Activated CD4-positive, alpha-beta T cell treated with anti-CD3 and anti-CD28 coated beads, Interleukin-2, Interleukin-4, amounts not matched to agents 100 ng/mL and 50 ng/mL, durations not matched to agents 16 hours and 8 hours (primary cell): ENCODE results near the gene HNRNPL.
A peak's percentile ranks its signal among the peaks of the same experiment; 100 is the strongest.
"Not testable (repeated sequence)": the region's sequence is repeated elsewhere in the genome, so short reads cannot be mapped to it uniquely, and the experiment has no call there.

Experiments
- DNase-seq: peaks from one replicate; pipeline ENCODE4 v3.0.0-alpha.2; 2020; ENCODE audit warnings: low spot score

The HNRNPL gene

DNA sequence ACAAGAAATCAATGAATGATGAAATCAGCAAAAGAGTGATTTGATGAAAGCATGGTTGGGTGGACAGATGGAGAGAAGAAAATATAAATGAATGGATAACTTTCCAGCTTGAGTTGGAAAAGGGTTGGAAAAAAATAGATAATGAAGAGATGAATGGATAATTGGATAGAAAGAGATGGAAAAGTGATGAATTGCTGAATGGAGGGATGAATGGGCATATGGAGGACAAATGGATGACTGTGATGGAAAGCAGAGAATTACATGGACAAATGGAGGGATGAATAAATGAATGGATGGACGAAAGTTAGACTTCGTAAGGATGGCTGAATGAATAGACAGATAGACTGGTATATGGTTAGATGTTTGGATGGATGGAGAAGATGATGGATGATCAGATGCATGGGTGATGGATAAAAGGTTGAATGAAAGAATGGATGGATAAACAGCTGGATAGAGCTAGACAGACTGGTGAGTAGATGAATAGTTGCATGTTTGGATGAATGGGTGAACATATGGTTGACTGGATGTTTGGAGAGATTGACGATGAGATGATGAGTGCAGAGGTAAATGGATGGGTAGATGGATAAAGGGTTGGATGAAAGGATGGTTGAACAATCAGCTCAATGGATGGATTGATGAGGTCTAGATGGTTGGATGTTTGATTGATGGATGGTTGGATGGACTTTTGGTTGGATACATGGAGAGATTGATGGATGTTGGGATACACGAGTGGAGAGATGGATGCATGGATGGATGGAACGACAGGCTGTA lies 49.0 kb downstream of the HNRNPL start:
- DNase-seq = no peak

DNA sequence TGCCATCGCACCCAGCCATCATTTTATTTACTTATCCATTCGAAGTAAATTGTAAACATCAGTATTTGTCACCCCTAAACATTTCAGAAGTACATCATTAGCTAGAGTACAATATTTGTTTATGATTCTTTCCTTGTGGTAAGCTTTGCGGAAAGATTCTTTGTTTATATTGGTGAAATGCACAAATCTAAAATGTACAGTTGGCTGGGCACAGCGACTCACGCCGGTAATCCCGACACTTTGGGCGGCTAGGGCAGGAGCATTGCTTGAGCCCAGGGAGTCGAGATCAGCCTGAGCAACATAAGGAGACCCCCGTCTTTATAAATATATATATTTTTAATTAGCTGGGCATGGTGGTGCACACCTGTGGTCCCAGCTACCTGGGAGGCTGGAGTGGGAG lies 50.7 kb downstream of the HNRNPL start:
- no peak for DNase-seq

GRCh38 chr19:38797781-38798180 lies 52.0 kb downstream of the HNRNPL start:
- not testable (repeated sequence) for DNase-seq

DNA sequence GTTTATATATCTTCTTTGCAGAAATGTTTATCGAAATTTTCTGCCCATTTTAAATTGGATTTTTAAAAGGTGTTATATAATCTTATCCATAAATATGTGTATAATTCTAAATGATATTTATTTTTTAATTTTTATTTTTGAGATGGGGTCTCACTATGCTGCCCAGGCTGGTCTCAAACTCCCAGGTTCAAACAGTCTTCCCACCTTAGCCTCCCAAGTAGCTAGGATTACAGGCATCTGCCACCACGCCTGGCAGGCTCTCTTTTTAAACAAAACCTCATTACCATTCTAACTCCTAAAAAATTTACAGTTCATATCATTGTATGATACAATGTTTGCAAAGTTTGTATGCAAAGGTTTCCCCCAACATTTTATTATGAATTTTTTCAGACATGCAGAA lies 53.6 kb downstream of the HNRNPL start:
- DNase-seq = no peak

DNA sequence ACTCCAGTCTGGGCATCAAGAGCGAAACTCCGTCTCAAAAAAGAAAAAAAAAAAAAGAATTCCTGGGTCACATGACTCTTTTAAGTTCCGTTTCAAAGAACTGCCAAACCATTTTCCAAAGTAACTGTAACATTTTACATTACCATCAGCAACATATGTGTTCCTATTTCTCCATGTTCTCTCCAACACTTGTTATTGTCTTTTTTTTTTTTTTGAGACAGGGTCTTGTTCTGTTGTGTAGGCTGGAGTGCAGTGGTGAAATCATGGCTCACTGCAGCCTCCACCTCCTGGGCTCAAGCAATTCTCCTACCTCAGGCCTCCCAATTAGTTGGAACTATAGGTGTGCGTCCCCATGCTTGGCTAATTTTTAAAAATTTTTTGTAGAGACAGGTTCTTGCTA lies 54.2 kb downstream of the HNRNPL start:
- DNase-seq = no peak

DNA sequence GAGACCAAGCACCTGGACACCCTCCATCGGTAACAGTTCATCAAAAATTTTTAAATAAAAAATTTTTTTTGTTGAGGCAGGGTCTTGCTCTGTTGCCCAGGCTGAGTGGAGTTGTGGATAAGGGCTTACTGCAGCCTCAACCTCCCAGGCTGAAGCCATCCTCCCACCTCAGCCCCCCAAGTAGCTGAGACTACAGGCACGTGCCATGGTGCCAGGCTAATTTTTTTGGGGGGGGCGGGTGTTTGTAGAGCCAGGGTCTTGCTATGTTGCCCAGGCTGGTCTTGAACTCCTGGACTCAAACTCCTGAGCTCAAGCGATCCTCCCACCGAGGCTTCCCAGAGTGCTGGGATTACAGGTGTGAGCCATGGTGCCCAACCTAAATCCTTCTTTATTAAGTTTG lies 56.1 kb downstream of the HNRNPL start:
- DNase-seq = no peak

DNA sequence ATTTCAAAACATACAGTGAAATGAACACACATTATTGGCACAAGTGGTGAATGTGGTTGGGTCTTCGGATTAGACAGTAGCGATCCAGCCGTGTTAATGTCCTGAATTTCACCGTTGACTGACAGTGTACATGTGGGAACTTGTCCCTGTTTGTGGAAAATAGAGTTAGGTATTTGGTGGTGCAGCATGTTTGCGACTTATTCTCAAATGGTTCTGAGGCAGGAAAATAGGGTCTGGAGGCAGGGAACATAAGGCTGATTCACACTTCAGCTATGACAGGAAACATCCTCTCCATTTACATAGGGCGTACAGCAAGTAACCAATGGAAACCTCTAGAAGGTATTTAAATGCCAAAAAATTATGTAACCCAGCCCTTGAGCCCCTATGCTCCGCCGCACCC lies 56.6 kb downstream of the HNRNPL start:
- DNase-seq = no peak

GRCh38 chr19:38792250-38793111 lies 57.3 kb downstream of the HNRNPL start:
- DNase-seq = peak; percentile 17

- not testable (repeated sequence) for DNase-seq
Observed at GRCh38 chr19:38791451-38792064, 58.2 kb downstream of the HNRNPL start.

- DNase-seq = not testable (repeated sequence)
Observed at GRCh38 chr19:38790507-38791403, 59.0 kb downstream of the HNRNPL start.

DNA sequence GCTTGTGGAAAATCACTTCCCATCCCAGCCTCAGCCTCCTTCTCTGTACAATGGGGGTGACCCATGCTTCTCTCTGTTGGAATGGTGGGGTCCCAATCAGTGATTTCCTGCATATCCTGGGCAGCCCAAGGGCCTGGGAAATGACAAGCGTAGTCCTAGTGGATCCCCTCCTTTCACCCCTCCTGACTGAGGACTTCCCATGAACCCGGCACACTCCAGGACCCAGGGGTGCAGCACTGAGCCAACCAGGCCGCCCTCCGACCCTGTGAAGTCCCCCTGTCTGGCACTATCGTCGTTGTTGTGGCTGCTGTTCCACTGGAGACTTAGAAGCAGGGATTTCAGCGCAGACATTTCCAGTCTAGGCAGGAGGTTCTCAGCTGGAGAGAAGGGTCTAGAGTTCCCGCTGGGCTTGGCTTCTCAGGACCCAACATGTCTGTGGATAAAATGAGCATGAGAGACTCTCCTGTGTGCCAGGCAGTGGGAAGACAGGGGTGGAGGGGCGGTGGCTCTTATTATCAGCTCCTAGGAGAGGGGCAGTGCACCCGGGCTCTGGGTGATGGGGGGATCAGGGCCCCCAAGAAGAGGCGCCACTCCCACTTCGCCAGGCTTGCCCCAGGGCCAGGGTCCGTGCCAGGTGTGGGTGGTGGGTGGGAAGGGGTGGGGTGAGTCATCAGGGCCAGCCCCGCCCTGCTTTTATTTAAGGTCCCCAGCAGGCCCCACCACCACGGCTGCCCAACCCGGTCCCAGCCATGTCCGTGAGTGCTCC lies 61.1 kb downstream of the HNRNPL start, which contains the start of gene LGALS7B:
Gene LGALS7B (plus strand): TSS at position 723 of the 766 bp plus-strand sequence. CDS start 27 bp downstream, at position 750.
- DNase-seq = no peak

DNA sequence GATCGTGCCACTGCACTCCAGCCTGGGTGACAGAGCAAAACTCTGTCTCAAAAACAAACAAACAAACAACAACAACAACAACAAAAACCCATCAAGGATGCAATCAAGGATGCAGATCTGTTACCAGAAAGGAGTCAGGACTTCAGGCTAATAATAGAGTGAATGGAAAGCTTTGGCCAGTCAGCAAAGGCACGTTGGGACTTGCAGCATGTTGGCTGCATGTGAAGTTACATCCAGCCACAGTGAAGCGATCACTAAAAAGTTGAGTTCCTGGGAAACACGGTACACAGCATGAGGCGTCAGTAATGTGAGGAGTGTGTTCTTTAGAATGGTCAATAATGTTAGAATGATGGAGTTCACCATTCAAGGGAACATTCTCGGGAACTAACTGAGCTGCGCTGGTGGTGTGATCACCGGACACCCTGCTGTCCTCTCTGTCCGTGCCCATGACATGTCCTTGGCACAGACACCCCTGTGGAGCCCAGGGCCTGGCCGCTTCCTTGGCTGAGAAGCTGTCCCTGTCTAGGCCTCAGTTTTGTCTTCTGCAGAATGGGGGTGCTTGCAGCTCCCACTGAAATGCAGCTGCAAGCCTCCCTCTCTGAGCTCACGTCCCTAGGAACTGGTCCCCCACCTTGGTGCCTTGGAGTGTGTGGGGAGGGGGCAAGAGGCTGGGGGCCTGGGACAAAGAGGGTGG lies 63.1 kb downstream of the HNRNPL start:
- no peak for DNase-seq
